GM18867 (cell line): ENCODE data around the gene NADSYN1.
"Not testable (repeated sequence)": the region's sequence is repeated elsewhere in the genome, so short reads cannot be mapped to it uniquely, and the experiment has no call there.

ENCODE experiments used
- ATAC-seq: cut with Tn5 transposase; IDR thresholded peaks from one replicate; pipeline ENCODE4 v1.9.1; 2021; ENCODE audit warnings: mild to moderate bottlenecking, moderate library complexity; ENCODE audit not compliant: unreplicated experiment

Gene NADSYN1

GRCh38 chr11:71518506-71519471 lies 65.8 kb downstream of the NADSYN1 start:
- no peak for ATAC-seq

DNA sequence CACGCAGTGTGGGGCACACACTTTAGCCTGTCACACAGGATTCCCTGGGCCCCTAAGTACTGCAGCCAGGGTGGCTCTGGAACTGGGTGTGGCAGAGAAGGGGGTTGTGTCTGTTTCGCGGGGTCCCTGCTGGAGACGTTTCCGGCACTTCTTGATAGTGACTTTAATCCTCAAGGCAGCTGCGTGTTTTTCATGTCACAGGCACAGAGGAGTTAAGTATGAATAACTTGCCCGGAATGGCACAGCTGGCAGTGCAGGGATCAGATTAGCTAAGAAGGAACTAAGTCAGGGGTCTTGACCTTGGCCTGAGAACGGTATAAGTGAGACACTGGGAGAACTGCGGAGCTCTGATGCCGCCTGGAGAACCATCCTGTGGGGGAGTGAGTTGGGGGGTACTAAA lies 66.5 kb downstream of the NADSYN1 start:
- no peak for ATAC-seq

- ATAC-seq = no peak
These were observed 72.4 kb downstream of the NADSYN1 start for GRCh38 chr11:71525188-71525937.

DNA sequence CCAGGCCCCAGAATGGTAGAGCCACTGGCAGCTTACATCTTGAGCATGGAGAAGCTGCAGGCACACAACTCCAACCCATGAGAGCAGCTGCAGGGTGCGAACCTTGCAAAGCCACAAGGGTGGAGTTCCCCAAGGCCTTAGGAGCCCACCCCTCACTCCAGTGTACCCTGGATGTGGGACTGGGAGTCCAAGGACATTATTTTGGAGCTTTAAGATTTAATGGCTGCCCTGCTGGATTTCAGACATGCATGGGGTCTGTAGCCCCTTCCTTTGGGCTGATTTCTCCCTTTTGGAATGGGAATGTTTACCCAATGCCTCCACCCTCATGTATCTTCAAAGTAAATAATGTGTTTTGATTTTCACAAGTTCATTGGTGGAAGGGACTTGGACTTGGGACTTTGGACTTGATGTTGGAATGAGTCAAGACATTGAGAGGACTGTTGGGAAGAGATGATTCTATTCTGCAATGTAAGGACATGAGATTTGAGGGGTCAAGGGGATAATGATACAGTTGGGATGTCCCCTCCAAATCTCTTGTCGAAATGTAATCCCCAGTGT lies 73.0 kb downstream of the NADSYN1 start:
- ATAC-seq = no peak

GRCh38 chr11:71526796-71527575 lies 74.0 kb downstream of the NADSYN1 start, which contains the start of gene KRTAP5-7:
Gene KRTAP5-7, plus strand, starts transcription at chr11:71527267. Its CDS starts 34 bp downstream, at chr11:71527301.
- ATAC-seq = not testable (repeated sequence)

- ATAC-seq = no peak
These were observed 74.7 kb downstream of the NADSYN1 start for GRCh38 chr11:71527576-71528210.

DNA sequence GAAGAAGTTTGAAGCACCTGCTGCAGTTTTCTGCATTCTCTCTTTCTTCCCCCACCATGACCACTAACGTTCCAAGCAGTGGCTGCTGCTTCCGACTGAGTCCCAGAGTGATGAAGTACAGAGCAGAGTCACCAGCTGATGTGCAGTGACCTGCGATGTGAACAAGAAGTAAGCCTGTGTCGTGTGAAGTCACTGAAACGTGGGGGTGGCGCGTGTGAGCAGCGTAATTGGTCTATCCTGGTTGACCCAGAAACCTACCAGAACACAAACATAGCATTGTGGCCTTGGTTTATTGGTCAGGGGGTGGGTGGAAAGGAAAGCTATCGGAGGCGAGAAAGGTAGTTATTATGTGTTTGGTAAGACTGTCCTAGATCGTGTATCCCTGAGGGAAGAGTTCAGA lies 77.6 kb downstream of the NADSYN1 start:
- ATAC-seq = no peak

- no peak for ATAC-seq
These were observed 79.1 kb downstream of the NADSYN1 start for GRCh38 chr11:71532036-71532610.

GRCh38 chr11:71534711-71535608 lies 82.0 kb downstream of the NADSYN1 start:
- not testable (repeated sequence) for ATAC-seq

DNA sequence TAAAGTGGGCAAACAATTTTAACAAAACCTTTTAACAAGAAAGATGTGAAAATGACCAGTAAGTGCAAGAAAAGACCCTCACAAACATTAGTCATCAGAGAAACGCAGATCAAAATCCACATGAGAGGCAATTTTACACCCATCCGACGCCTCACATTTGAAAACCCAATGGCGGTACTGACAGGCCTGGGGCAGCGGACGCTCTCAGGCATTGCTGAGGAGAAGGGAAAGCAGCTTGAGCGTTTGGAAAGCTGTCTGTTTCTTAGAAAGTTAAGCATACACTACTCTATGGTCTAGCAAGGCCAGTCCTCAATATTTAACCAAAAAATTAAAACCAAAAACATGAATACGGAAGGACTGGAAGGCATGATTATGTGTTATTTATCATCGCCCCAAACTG lies 82.8 kb downstream of the NADSYN1 start:
- ATAC-seq = no peak

DNA sequence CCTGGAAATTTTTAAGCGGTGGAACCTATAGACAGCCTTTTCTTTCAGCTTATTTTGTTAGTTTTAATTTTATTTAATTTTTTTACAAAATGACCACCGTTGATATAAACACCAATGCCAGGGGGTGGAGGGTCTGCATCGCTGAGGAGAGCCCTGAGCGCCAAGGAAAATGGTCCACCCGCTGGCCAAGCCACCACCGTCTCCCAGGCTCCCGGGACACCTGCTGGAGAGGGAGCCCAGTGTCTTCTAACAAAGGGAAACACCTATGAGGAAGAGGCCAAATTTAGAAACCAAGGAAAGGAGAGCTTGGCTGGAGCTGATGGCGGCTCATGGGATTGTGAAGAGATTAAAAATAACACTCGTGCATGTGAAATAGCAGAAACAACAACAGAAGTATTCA lies 84.5 kb downstream of the NADSYN1 start:
- ATAC-seq = no peak

- ATAC-seq = not testable (repeated sequence)
These were observed 85.1 kb downstream of the NADSYN1 start, which contains the start of gene KRTAP5-8 for GRCh38 chr11:71537977-71538665. Gene KRTAP5-8, plus strand, starts transcription at chr11:71538025. Its CDS starts 31 bp downstream, at chr11:71538056.

GRCh38 chr11:71538666-71538990 lies 85.6 kb downstream of the NADSYN1 start:
- ATAC-seq = no peak

DNA sequence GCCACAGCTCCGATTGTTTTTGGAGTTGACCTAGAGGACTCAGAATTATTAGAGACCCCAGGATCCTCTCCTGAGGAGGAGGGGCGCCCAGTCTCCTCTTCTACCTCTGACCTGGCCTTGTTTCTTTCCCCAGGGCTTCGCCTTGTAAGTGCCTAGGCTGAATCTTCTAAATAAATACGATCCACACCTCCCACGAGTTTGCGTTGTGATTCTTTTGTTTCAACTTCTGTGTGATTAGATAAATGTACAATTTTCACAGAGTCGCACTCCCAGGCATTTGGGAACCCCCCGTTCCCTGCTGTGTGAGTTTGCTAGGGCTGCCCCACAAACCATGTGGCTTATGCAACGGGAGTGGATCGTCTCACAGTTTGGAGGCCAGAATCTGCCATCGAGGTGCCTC lies 86.0 kb downstream of the NADSYN1 start:
- ATAC-seq = no peak

DNA sequence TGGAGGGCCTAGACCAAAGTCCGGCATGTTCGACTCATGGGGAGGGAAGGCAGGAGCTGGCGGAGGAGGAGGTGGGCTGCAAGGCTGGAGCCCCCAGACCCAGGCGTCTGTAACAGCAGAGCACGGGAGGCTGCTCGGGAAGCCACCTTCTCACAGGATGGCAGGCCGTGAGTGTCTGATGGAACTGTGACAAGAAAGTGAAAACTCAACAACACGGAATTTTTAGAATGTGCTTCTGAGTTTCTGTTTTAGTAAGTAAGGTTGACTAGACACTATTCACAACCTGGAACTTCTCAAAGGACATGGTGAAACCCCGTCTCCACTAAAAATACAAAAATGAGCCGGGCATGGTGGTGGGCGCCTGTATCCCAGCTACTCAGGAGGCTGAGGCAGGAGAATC lies 87.0 kb downstream of the NADSYN1 start:
- peak; percentile 47 for ATAC-seq

DNA sequence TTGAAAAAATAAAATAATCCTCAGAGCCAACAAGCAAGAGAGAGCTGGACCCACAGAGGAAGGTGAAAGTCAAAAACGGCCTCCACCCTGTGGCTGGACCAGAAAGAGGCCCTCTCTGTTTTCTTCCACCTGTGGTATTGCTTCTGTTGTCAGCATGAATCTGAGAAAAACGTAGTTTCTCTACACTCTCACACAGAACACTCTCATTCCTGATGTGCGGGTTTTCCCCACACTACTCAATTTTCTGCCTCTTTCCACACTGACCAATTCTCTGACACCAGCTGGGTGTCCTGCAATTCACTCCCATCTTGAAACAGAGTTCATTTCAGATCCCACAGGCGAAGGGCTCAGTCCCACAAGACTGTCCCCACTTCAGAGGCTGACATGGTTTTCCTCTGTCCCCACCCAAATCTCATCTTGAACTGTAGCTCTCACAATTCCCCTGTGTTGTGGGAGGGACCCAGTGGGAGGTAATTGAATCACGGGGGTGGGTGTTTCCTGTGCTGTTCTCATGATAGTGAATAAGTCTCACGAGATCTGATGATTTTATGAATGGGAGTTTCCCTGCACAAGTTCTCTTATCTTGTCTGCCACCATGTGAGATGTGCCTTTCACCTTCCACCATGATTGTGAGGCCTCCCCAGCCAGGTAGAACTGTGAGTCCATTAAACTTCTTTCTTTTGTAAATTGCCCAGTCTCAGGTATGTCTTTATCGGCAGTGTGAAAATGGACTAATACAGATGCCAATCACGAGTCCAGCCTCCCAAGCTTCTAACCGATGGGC lies 87.7 kb downstream of the NADSYN1 start:
- peak; percentile 57 for ATAC-seq

DNA sequence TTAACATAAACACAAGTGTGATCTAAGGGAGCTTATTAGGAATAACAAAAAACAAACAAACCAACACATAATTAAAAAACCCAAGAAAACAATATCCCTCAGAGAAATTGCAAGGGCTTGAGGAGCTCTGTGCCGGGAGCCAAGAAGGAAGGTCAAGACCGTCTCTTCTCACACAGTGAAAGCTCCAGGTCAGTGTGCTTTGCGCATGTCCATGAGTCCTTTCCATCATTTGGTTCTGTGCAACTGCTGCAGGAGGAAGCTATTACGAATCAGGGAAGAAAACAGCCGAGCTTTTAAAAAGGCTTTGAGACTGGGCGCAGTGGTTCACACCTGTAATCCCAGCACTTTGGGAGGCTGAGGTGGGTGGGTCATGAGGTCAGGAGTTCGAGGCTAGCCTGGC lies 89.4 kb downstream of the NADSYN1 start:
- ATAC-seq = no peak
